HepG2 (cell line): ENCODE measurements around the gene PNLIP. TPM values are rescaled to one million over a fixed set of nuclear protein-coding genes. Genes with fewer than 3 reads are reported as not detected.

Experiments used
- ATAC-seq: fragments of 200-7000 bp; cut with Tn5 transposase; 3 replicates; pipeline ENCODE4 v1.9.1; 2020; ENCODE audit warnings: mild to moderate bottlenecking, moderate library complexity
- BruUV-seq: library from RNA; stranded (reverse); fragments of 400-500 nt; replicated peaks from 2 replicates; lab custom pipeline; 2021; lab: Mats Ljungman, UMichigan
- CTCF ChIA-PET: fragments of 300-600 bp; formaldehyde crosslinking; extraction: SDS; loops from one replicate; lab custom pipeline; 2021; ENCODE audit warnings: low total read pairs, inconsistent platforms, low intra/inter-chr PET ratio; lab: Yijun Ruan, JAX
- POLR2A ChIA-PET: fragments of 350-600 bp; sonication (Branson Sonifier 250); formaldehyde crosslinking; loops from one replicate; lab custom pipeline; 2020; ENCODE audit warnings: antibody characterized with exemption, inconsistent platforms; lab: Yijun Ruan, JAX
- DNase-seq: peaks from one replicate; pipeline ENCODE4 v3.0.0-alpha.2; 2015; ENCODE audit warnings: low spot score
- FAIRE-seq: peaks from 3 replicates; lab custom pipeline; 2011; peaks lifted over from hg19 to GRCh38; lab: Jason Lieb, UNC
- H2AFZ ChIP-seq: one replicate; pipeline ENCODE4 v1.6.1; 2011; ENCODE audit warnings: low read length, inconsistent platforms
- H3K27ac ChIP-seq: fragments of 300-600 bp; 3 replicates; pipeline ENCODE4 v1.8.0; 2011; ENCODE audit warnings: mixed run types, mild to moderate bottlenecking, mixed read lengths, low read length, inconsistent platforms; ENCODE audit not compliant: insufficient read depth; ENCODE audit errors: extremely low read length
- H3K27me3 ChIP-seq, 2 experiments: fragments of 200-600 bp in 1 of 2; 2 replicates in 1 of 2; 3 replicates in 1 of 2; pipeline versions ENCODE4 v1.6.0 to v1.8.0; 2011; ENCODE audit warnings: low read length in 2 of 2, mild to moderate bottlenecking in 2 of 2, moderate library complexity in 2 of 2, inconsistent platforms in 1 of 2; ENCODE audit not compliant: insufficient read depth in 2 of 2, control insufficient read depth in 1 of 2
- H3K36me3 ChIP-seq, 2 experiments: fragments of 200-600 bp in 1 of 2; replicated peaks in 1 of 2; 2 replicates in 1 of 2; 3 replicates in 1 of 2; pipeline versions ENCODE4 v1.5.1 to v1.8.0; 2011; ENCODE audit warnings: low read length in 2 of 2, inconsistent platforms in 1 of 2; ENCODE audit not compliant: insufficient read depth in 2 of 2, control insufficient read depth in 1 of 2
- H3K4me1 ChIP-seq: 2 replicates; pipeline ENCODE4 v1.5.1; 2012; ENCODE audit warnings: low read length, inconsistent platforms; ENCODE audit not compliant: insufficient read depth
- H3K4me2 ChIP-seq: 2 replicates; pipeline ENCODE4 v1.6.0; 2011; ENCODE audit warnings: low read depth, low read length, inconsistent platforms
- H3K4me3 ChIP-seq, 3 experiments: fragments of 200-600 bp in 1 of 3; sonication (generic), shearing (Covaris generic) in 1 of 3; replicated peaks in 1 of 3; 2 replicates each; pipeline ENCODE4 v1.5.1; 2011 to 2016; ENCODE audit warnings: low read length in 3 of 3, inconsistent platforms in 2 of 3, low read depth in 2 of 3, mild to moderate bottlenecking in 2 of 3, control low read depth in 1 of 3, mixed read lengths in 1 of 3; ENCODE audit not compliant: insufficient read depth in 1 of 3
- H3K79me2 ChIP-seq: one replicate; pipeline ENCODE4 v1.6.1; 2011; ENCODE audit warnings: low read length, inconsistent platforms; ENCODE audit not compliant: insufficient read depth
- H3K9ac ChIP-seq: 2 replicates; pipeline ENCODE4 v1.6.0; 2011; ENCODE audit warnings: mild to moderate bottlenecking, low read depth, low read length, inconsistent platforms; ENCODE audit not compliant: insufficient read depth
- H3K9me3 ChIP-seq: 2 replicates; pipeline ENCODE4 v1.5.1; 2012; ENCODE audit warnings: mild to moderate bottlenecking, low read length
- H4K20me1 ChIP-seq: 2 replicates; pipeline ENCODE4 v1.6.0; 2011; ENCODE audit warnings: inconsistent platforms, mild to moderate bottlenecking, low read length, moderate library complexity; ENCODE audit not compliant: insufficient read depth
- AHR ChIP-seq: IDR thresholded peaks from 2 replicates; pipeline ENCODE4 v1.6.1; 2018; ENCODE audit warnings: missing genetic modification reagents, missing compliant biosample characterization
- HNRNPH1 ChIP-seq: fragments of 200-400 bp; formaldehyde crosslinking; optimal IDR thresholded peaks from 2 replicates; pipeline ENCODE3; 2017; ENCODE audit warnings: mild to moderate bottlenecking, low read depth, low read length
- HOXA7 ChIP-seq: sonication (generic); formaldehyde crosslinking; IDR thresholded peaks from 2 replicates; pipeline ENCODE4 v1.8.1; 2022; ENCODE audit warnings: mild to moderate bottlenecking, missing genetic modification reagents, moderate library complexity
- ISX ChIP-seq: sonication (generic); formaldehyde crosslinking; conservative IDR thresholded peaks from 2 replicates; pipeline ENCODE4 v1.5.0; 2020; ENCODE audit warnings: missing genetic modification reagents
- KDM6A ChIP-seq: IDR thresholded peaks from 2 replicates; pipeline ENCODE4 v1.6.1; 2016; ENCODE audit warnings: low read depth
- KLF12 ChIP-seq: sonication (generic); formaldehyde crosslinking; IDR thresholded peaks from 2 replicates; pipeline ENCODE4 v1.4.0; 2020; ENCODE audit warnings: missing genetic modification reagents, borderline replicate concordance
- MED8 ChIP-seq: sonication (generic); formaldehyde crosslinking; IDR thresholded peaks from 2 replicates; pipeline ENCODE4 v1.8.1; 2023; ENCODE audit warnings: mild to moderate bottlenecking, missing genetic modification reagents; ENCODE audit not compliant: insufficient replicate concordance
- RNF2 ChIP-seq: fragments of 450-650 bp; conservative IDR thresholded peaks from 2 replicates; pipeline ENCODE4 v1.6.1; 2016; ENCODE audit warnings: low read depth
- SMAD3 ChIP-seq: sonication (generic); formaldehyde crosslinking; IDR thresholded peaks from 2 replicates; pipeline ENCODE4 v1.4.0; 2020; ENCODE audit warnings: missing genetic modification reagents
- TCF7 ChIP-seq: sonication (generic); IDR thresholded peaks from 2 replicates; pipeline ENCODE4 v1.6.1; 2016; ENCODE audit warnings: antibody characterized with exemption, low read depth
- TMF1 ChIP-seq: sonication (generic); formaldehyde crosslinking; IDR thresholded peaks from 2 replicates; pipeline ENCODE4 v1.8.1; 2022; ENCODE audit warnings: low read depth, missing genetic modification reagents
- ZNF512 ChIP-seq: sonication (generic); formaldehyde crosslinking; IDR thresholded peaks from 2 replicates; pipeline ENCODE4 v1.4.0; 2020; ENCODE audit warnings: mild to moderate bottlenecking, missing genetic modification reagents
- ZNF792 ChIP-seq: IDR thresholded peaks from 2 replicates; pipeline ENCODE4 v1.6.1; 2016
- WGBS: methylation state at CpG from one replicate; pipeline ENCODE4 v1.1.6; 2017; ENCODE audit warnings: low lambda C conversion rate; 5-methylcytosine and 5-hydroxymethylcytosine counted together
- in situ Hi-C: cut with HindIII; loops from 2 replicates; pipeline ENCODE4 v1.10.0; 2017; ENCODE audit warnings: low pct_unique_long_range_greater_than_20kb; ENCODE audit not compliant: extremely low pct_ligation_motif_present
- intact Hi-C: fragments of 100-400 bp; cut with micrococcal nuclease; formaldehyde crosslinking; loops from one replicate; pipeline ENCODE4 v1.10.0; 2022; ENCODE audit not compliant: unreplicated experiment
- polyA plus RNA-seq, 8 experiments: library from polyadenylated mRNA; depleted of rRNA in 3 of 8; stranded (reverse) in 7 of 8; unstranded in 1 of 8; fragments of >200 nt; fragmentation: Illumina TruSeq in 4 of 8; extraction: Trizol in 4 of 8; gene quantifications; 2 replicates each; pipeline versions ENCODE4 v1.2.1 to v1.2.3, GENCODE V29; 2011 to 2016; ENCODE audit warnings: low read depth in 4 of 8, missing spikeins in 1 of 8, mixed read lengths in 1 of 8; ENCODE audit not compliant: insufficient read depth in 1 of 8
- total RNA-seq, 5 experiments: library from RNA; depleted of rRNA; stranded (reverse); fragments of >200 nt; fragmentation: Illumina TruSeq; extraction: Trizol; gene quantifications; 2 replicates each; pipeline ENCODE4 v1.2.3, GENCODE V29; 2016; ENCODE audit warnings: low read depth in 1 of 5
- TF ChIP-seq, protein P1 (sequence below): sonication (generic); formaldehyde crosslinking; conservative IDR thresholded peaks from 2 replicates; pipeline ENCODE4 v1.8.1; 2023; ENCODE audit warnings: missing genetic modification reagents
- TF ChIP-seq, protein P2 (sequence below): sonication (generic); formaldehyde crosslinking; IDR thresholded peaks from 2 replicates; pipeline ENCODE4 v1.4.0; 2020; ENCODE audit warnings: missing genetic modification reagents
- TF ChIP-seq, protein P3 (sequence below): sonication (generic); formaldehyde crosslinking; IDR thresholded peaks from 2 replicates; pipeline ENCODE4 v1.5.1; 2020; ENCODE audit warnings: missing genetic modification reagents, mild to moderate bottlenecking, borderline replicate concordance

PNLIP gene
- total and polyA plus RNA-seq, 2 of the 13 experiments (the other 11 are each of a cell fraction or from before 2014, with no cell fraction given), result not detected

GRCh38 chr10:116545122-116545521 lies 609 bp upstream of the PNLIP start (continued):
- TF ChIP-seq, protein P1, sequence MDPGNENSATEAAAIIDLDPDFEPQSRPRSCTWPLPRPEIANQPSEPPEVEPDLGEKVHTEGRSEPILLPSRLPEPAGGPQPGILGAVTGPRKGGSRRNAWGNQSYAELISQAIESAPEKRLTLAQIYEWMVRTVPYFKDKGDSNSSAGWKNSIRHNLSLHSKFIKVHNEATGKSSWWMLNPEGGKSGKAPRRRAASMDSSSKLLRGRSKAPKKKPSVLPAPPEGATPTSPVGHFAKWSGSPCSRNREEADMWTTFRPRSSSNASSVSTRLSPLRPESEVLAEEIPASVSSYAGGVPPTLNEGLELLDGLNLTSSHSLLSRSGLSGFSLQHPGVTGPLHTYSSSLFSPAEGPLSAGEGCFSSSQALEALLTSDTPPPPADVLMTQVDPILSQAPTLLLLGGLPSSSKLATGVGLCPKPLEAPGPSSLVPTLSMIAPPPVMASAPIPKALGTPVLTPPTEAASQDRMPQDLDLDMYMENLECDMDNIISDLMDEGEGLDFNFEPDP (CRISPR knock-in tag), result no peak
- TF ChIP-seq ZNF792 (CRISPR knock-in tag), result no peak

DNA sequence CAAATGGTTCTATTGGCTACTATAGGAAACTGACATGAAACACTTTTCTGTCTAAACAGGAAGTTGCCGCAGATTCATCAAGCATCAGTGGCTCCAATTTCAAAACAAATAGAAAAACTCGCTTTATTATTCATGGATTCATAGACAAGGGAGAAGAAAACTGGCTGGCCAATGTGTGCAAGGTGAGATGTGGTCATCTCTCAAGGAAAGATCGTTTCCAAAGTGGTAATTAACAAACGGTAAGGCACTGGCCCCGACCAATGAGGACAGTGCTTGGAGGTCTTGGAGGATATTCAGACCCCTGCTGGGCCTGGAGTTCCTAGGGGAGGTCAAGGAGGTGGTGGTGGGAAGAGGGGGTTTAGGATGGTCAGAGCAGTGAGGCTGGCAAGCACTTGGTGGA lies 2.6 kb downstream of the PNLIP start:
- no peak overlapping the region for H3K27ac ChIP-seq
- in situ Hi-C loops, result no loop called here
- DNase-seq (no peak), FAIRE-seq (no peak)
- no peaks in the 10 kb centered on the region for H3K79me2 ChIP-seq
- H3K36me3 ChIP-seq, result no peaks in the 10 kb centered on the region
- no peaks in the 10 kb centered on the region for H3K4me1 ChIP-seq
- no peak overlapping the region for H3K4me2 ChIP-seq
- no peaks in the 10 kb centered on the region for H3K9me3 ChIP-seq
- intact Hi-C loops, result no loop called here
- CTCF ChIA-PET, result no interaction called here
- no peaks in the 10 kb centered on the region for H4K20me1 ChIP-seq
- TF ChIP-seq KDM6A (CRISPR knock-in tag) (no peak), MED8 (CRISPR knock-in tag) (no peak), HNRNPH1 (no peak), AHR (no peak), RNF2 (no peak), KLF12 (CRISPR knock-in tag) (no peak), ZNF512 (CRISPR knock-in tag) (no peak), ISX (no peak), SMAD3 (CRISPR knock-in tag) (no peak), HOXA7 (CRISPR knock-in tag) (no peak), TCF7 (no peak), TMF1 (CRISPR knock-in tag) (no peak)
- TF ChIP-seq, protein P2, sequence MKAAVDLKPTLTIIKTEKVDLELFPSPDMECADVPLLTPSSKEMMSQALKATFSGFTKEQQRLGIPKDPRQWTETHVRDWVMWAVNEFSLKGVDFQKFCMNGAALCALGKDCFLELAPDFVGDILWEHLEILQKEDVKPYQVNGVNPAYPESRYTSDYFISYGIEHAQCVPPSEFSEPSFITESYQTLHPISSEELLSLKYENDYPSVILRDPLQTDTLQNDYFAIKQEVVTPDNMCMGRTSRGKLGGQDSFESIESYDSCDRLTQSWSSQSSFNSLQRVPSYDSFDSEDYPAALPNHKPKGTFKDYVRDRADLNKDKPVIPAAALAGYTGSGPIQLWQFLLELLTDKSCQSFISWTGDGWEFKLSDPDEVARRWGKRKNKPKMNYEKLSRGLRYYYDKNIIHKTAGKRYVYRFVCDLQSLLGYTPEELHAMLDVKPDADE, result no peak
- TF ChIP-seq, protein P3, sequence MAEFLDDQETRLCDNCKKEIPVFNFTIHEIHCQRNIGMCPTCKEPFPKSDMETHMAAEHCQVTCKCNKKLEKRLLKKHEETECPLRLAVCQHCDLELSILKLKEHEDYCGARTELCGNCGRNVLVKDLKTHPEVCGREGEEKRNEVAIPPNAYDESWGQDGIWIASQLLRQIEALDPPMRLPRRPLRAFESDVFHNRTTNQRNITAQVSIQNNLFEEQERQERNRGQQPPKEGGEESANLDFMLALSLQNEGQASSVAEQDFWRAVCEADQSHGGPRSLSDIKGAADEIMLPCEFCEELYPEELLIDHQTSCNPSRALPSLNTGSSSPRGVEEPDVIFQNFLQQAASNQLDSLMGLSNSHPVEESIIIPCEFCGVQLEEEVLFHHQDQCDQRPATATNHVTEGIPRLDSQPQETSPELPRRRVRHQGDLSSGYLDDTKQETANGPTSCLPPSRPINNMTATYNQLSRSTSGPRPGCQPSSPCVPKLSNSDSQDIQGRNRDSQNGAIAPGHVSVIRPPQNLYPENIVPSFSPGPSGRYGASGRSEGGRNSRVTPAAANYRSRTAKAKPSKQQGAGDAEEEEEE, result no peak
- TF ChIP-seq, all 625 proteins: peak for 0
- 11% methylated on average over 5 of the region's 5 CpGs for whole genome bisulfite sequencing
- Histone ChIP-seq H3K9ac (no peak overlapping the region), H3K27me3 (peaks cover 0 to 18% of the 10 kb centered on the region in 2 experiments; a peak in 2 of 5 replicates), H2AFZ (peak overlapping the region; percentile 42), H3K4me3 (no peak overlapping the region)
- no peak for ATAC-seq
- BruUV-seq, result no TSS peak
- POLR2A ChIA-PET, result no interaction called here
